Measurements from ENCODE around the gene TNKS1BP1.

- TF ChIP-seq CTCF (IDR thresholded peaks at IDR 0.05; ENCODE audit: poor library complexity) (no peak), EZH2 (IDR thresholded peaks at IDR 0.05; ENCODE audit: borderline replicate concordance) (no peak), EZH2phosphoT487 (IDR thresholded peaks at IDR 0.05; ENCODE audit: low read depth, severe bottlenecking, unreplicated experiment) (no peak)
Measured at GRCh38 chr11:57373146-57373545, 48.4 kb upstream of the TNKS1BP1 start.
